Right lung (tissue), 10 donors: ENCODE data around the gene RHOA. TPM values are rescaled to one million over a fixed set of nuclear protein-coding genes. Genes with fewer than 3 reads are reported as not detected.

Experiments
- DNase-seq, 2 donors: peaks; one replicate each; pipeline ENCODE4 v3.0.0-alpha.2; 2013
- long read RNA-seq, 8 donors: transcript quantifications; one replicate each; lab custom pipeline, GENCODE V29; 2026
- polyA plus RNA-seq, 5 donors: library from polyadenylated mRNA; unstranded; fragments of 120-200 nt; gene quantifications; one replicate each; pipeline versions ENCODE4 v1.2.1 to v1.2.3, GENCODE V29; 2013; ENCODE audit warnings: inconsistent platforms in 1 of 5, low replicate concordance in 1 of 5; ENCODE audit not compliant: insufficient read length in 5 of 5, insufficient read depth in 1 of 5

The RHOA gene
- 100 to 1,000 TPM; 456 to 543 (median 472) TPM for polyA plus RNA-seq
- long read RNA-seq, donor 1, transcript RHOA-202 (5 exons, 2,031 nt): major isoform, 288 of 473 reads
- long read RNA-seq, donor 1, partial matches to known transcripts: 139 of 473 reads
- long read RNA-seq, donor 1, other reads (novel, unspliced or antisense): 44 of 473 reads
- long read RNA-seq, donor 2, transcript RHOA-202 (5 exons, 2,031 nt): major isoform, 151 of 185 reads
- long read RNA-seq, donor 2, partial matches to known transcripts: 15 of 185 reads
- long read RNA-seq, donor 2, other reads (novel, unspliced or antisense): 17 of 185 reads
- long read RNA-seq, donor 3, transcript RHOA-202 (5 exons, 2,031 nt): major isoform, 188 of 269 reads
- long read RNA-seq, donor 3, partial matches to known transcripts: 56 of 269 reads
- long read RNA-seq, donor 3, other reads (novel, unspliced or antisense): 19 of 269 reads
- long read RNA-seq, donor 4, transcript RHOA-202 (5 exons, 2,031 nt): major isoform, 125 of 171 reads
- long read RNA-seq, donor 4, partial matches to known transcripts: 45 of 171 reads
- long read RNA-seq, donor 4, other reads (novel, unspliced or antisense): 0 of 171 reads
- long read RNA-seq, donor 5, transcript RHOA-202 (5 exons, 2,031 nt): major isoform, 249 of 368 reads
- long read RNA-seq, donor 5, partial matches to known transcripts: 93 of 368 reads
- long read RNA-seq, donor 5, other reads (novel, unspliced or antisense): 25 of 368 reads
- long read RNA-seq, donor 6, transcript RHOA-202 (5 exons, 2,031 nt): major isoform, 251 of 325 reads
- long read RNA-seq, donor 6, partial matches to known transcripts: 38 of 325 reads
- long read RNA-seq, donor 6, other reads (novel, unspliced or antisense): 36 of 325 reads
- long read RNA-seq, donor 7, transcript RHOA-202 (5 exons, 2,031 nt): major isoform, 142 of 156 reads
- long read RNA-seq, donor 7, partial matches to known transcripts: 8 of 156 reads
- long read RNA-seq, donor 7, other reads (novel, unspliced or antisense): 6 of 156 reads
- long read RNA-seq, donor 8, transcript RHOA-202 (5 exons, 2,031 nt): major isoform, 100 of 114 reads
- long read RNA-seq, donor 8, partial matches to known transcripts: 6 of 114 reads
- long read RNA-seq, donor 8, other reads (novel, unspliced or antisense): 7 of 114 reads

DNA sequence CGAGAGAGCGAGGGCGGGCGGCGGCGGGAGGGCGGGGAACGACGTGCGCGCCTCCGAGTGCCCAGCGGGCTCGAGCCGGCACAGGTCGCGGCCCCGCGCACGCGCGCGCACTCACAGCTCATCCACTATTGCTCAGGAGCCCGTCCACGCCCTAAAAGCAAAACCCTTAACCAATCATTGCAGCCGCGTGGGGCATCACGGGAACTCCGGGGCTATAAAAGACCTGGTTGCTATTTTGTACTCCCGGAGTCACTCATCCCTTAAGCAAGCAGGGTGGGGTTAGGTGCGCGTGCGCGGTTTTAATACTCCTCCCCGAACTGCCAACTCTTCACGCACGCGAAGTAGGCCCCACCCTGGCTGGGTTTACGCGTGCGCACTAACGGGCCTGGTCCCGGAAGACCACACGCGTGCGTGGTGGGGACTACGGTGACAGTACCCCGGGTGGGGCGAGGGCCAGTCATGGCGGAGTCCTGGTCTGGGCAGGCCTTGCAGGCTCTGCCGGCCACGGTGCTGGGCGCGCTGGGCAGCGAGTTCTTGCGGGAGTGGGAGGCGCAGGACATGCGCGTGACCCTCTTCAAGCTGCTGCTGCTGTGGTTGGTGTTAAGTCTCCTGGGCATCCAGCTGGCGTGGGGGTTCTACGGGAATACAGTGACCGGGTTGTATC, at the start of gene RHOA, which contains the start of gene TCTA:
Gene RHOA, minus strand, starts transcription at position 9 of the 664 bp plus-strand sequence. CDS start 36,387 bp downstream, outside the sequence.
Gene TCTA, plus strand, starts transcription at position 456 of the 664 bp plus-strand sequence. Its CDS starts 4 bp downstream, at position 460.
- peak; percentile 99 to 100 for DNase-seq

DNA sequence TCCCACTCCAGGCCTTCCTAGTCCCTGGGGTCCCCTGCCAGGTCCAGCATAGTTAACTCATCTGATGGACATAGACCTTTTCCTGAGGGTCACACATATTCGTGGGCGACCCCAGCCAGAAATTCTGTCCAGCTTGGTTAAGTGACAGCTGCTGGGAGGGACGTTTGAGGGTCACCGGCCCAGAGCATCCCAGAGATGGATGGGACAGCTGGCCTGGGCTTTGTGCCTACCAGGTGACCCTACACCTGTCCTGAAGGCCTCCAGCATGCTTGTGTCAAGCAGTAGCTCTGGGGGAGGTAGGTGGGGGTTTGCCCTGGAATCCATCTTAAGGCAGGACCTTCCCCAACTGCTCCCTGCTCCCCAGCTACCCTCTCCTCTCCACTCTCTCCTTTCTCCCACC, 49.2 kb upstream of the RHOA start:
- DNase-seq: no peak

DNA sequence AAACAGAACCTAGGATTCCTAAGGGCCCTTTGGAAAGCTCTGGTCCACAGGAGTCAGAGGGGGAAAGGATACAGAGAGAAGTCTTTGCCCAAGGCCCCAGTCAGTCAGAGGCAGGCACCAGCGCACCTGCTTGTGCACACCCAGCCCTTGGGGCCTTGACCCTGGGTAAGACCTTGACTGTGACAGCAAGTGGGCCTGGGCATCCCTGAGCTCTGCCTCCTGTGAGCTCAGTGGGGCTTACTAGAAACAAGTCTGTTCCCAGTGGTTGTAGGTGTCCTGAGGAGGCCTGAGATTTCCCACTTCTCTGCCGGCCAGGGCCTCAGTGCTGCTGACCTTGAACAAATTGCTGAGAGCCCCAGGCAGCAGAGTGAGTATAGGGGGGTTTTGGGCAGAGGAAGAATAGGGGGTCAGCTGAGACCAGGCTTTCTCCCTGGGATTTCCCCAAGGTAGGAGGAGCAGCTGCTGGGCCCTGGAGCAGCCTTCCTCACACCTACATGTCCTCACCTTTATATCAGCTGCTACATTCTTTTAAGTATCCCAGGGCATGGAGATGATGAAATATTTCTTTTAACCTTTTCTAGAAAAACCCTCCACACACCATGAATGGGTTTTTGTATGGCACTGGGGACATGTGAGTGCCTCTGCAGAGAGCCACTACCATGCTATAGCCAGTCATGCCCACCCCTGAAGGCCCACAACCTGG, 48.6 kb upstream of the RHOA start:
- no peak for DNase-seq

DNA sequence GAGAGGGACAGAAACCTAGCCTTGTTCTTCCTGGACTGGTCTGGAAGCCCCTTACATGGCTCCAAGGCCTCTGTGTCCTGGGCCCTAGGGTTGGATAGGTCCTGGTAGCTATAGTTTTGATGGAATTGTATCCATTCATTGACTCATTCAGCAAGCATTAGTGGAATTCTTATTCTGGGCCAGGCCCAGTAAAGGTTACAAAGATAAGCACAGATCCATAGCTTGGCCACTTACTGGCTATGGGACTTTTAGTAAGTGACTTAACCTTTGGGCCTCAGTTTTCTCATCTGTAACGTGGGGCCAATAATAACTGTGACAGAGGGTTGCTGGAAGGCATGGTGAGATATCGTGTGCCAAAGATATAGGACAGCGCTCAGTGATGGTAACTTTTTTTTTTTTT, 44.7 kb upstream of the RHOA start:
- no peak for DNase-seq

DNA sequence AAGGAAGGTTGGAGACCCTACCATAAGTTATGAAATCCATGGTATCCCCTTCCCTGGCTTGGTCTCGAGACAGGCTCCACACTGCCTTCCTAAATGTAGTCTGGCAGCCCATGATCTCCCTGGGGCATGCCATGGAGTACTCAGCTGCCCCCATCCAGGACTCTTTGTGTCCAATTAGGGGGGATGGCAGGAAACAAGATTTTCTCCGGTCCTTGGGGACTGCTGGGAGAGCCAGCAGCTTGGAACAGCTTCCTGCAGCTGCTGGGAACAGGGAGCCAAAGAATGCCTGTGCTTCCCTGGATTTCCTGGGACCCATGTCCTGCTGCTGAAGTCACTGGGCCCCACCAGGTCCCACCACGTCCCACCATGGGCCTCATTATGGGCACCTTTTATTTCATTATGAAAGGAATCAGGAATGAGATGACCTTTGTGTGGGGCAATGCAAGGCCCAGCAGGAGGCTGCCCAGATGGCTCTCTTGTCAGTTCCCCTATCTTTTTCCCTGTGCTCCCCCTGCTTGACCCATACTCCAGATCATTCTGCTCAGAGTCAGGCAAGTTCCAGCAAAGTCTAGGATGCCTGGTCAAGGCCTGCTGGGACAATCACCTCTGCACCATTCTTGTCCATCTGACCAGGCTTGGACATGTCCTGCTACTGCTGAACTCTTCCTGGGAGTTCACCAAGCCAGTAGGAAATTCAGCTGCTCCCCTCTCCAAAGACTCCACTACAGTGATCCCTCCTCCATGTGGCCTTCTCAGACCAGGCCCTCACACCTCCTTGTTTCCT, 43.3 kb upstream of the RHOA start:
- no peak for DNase-seq

DNA sequence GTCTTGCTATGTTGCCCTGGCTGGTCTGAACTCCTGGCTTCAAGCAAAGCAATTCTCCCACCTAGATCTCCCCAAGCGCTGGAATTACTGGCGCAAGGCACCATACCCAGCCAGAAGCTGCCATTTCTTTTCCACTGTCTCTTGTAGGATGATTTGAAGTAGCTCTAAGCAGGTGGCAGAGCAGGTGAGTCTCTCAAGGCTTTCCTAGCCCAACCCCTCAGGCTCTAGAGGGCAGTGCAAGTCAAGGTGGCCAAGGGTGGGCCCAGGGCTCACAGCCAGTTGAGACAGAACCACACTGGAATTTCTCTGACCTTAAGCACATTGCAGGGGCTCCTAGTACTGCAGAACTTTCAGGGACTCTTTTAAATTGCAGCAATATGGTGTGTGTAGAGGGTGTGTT, 42.7 kb upstream of the RHOA start:
- DNase-seq: no peak

DNA sequence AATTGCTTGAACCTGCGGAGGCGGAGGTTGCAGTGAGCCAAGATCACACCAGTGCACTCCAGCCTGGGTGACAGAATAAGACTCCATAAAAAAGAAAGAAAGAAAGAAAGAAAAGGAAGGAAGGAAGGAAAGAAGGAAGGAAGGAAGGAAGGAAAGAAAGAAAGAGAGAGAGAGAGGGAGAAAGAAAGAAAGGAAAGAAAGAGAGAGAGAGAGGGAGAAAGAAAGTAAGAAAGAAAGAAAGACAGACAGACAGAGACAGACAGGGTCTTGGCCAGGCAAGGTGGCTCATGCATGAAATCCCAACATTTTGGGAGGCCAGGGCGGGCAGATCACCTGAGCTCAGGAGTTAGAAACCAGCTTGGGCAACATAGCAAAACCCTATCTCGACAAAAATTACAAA, 41.8 kb upstream of the RHOA start:
- DNase-seq: no peak

DNA sequence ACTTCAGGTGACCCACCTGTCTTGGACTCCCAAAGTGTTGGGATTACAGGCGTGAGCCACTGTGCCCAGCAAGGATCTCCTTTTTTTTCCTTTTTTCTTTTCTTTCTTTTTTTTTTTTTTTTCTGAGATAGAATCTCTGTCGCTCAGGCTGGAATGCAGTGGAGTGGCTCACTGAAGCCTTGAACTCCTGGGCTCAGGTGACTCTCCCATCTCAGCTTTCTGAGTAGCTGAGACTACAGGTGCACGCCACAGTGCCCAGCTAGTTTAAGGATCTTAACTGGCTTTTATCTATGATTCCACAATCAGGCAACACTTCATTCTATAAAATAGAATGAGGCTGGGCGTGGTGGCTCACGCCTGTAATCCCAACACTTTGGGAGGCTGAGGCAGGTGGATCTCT, 33.6 kb upstream of the RHOA start:
- no peak for DNase-seq

DNA sequence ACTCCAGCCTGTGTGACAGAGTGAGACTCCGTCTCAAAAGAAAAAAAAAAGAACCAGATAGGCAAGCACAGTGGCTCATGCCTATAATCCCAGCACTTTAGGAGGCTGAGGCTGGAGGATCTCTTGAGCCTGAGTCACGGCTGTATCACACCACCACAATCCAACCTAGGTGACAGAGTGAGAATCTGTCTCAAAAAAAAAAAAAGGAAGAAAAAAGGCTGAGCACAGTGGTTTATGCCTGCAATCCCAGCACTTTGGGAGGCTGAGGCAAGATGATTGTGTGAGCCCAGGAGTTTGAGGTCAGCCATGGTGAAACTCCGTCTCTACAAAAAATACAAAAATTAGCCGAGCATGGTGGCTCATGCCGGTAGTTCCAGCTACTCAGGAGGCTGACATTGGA, 23.0 kb upstream of the RHOA start:
- DNase-seq: no peak

DNA sequence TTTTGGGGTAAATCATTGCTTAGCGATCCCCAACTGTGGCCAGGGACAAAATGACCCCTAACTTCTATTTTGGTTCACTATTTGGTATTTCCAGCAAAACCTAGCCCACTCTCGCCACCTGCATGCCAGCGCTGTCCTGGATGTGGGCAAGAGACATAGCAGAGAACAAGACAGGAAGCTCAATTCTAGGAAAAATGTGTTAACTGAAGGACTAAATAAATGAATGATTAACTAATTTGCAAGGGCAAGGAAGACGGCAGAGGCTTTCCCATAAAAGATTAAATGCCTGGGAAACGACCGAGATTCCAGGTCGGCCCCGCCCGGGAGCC, 16.9 kb upstream of the RHOA start:
- no peak for DNase-seq

DNA sequence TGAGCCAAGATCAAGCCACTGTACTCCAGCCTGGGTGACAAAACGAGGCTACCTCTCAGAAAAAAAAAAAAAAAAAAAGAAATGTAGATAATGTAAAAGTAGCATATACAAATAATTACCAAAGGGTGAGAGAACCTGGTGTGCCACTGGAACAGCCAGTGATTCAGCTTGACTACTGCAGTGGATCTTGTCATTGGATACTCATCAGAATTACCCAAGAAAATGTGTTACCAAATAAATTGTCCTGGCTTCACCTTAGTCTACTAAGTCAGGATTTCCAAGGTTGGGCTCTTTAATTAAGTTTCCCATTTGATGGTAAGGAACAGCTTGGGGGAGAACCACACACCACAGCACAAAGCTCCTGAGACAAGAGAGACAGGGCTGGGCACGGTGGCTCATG, 15.8 kb upstream of the RHOA start:
- DNase-seq: no peak

DNA sequence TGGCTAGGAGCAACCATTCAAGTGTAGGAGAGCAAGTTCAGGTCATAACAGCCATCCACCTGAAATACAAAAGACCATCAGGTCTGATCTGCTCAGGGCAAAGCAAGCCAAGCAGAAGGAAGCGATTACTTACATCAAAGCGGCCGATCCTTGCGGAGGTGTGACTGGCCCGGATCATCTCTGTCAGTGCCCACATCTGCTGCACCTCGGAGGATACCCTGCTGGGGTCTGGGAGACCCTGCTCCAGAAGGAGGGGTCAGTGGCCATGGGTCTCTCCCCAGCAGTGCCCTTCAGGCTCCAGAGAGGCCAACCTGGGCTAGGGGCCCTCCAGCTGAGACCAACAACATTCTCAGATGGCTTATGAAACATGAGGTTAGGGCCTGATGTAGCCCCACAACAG, 13.0 kb upstream of the RHOA start:
- no peak for DNase-seq

DNA sequence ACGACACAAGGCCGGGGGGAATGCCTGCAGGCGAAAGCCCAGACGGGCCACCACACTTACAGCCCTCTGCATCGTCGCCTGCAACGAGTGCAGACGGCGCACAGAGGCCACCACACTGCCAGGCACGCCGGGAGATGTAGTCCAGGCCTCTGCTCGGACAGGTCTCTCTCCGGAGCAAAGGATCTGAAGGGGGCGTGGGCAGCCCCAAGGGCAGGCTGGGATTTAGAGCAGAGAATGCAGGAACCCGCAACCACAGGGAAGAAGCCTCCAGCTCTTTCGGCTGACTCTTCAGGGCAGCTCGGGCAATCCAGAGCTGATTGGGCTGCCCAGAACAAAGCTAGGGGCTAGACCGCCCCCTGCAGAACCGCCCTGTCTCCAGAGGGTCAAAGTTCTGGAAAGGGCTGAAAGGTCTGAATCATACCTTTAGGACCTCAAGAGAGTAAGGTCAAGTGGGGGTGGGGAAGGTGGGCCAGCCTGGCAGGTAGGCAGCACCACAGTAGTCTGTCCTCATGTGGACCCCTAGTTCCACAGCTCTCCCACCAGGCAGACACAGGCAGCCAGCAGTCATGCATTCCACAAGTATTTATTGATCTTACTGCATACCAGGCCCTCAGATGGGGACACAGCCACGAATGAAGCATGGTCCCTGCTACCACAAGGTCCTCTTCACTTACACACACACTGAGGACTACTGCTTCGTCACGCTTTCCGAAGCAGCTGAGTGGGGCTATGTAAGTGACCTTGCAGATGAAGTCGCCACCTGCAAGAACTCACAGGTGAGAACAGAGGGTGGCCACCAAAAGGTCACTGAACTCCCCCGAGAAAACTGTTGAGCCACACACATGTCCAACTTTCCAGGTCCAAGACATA, 10.8 kb upstream of the RHOA start, which contains the start of gene AMT:
Gene AMT, minus strand, starts transcription at position 95 of the 870 bp plus-strand sequence. Its CDS starts 23 bp downstream, at position 72.
- DNase-seq: no peak

DNA sequence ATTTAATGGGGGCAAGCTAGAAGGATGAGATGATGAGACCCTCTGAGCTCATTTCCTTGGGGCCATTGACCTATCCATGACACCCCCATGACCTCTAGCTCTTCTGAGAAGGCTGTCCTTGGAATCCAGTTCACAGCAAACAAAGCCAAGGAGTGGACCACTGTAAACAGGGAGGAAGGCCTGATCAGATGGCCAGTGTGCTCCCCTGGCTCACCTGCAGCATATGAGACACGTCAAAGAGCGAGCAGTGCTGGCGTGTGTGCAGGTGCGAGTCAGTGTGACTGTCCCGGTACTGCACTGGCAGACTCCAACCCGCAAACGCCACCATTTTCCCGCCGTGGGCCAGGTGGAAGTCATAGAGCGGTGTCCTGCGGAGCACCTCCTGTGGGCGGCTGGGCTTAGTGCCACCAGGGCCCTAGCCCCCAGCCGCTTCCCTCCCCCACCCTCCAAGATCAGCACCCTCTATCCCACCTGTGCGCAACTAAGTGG, 10.2 kb upstream of the RHOA start:
- DNase-seq: no peak

DNA sequence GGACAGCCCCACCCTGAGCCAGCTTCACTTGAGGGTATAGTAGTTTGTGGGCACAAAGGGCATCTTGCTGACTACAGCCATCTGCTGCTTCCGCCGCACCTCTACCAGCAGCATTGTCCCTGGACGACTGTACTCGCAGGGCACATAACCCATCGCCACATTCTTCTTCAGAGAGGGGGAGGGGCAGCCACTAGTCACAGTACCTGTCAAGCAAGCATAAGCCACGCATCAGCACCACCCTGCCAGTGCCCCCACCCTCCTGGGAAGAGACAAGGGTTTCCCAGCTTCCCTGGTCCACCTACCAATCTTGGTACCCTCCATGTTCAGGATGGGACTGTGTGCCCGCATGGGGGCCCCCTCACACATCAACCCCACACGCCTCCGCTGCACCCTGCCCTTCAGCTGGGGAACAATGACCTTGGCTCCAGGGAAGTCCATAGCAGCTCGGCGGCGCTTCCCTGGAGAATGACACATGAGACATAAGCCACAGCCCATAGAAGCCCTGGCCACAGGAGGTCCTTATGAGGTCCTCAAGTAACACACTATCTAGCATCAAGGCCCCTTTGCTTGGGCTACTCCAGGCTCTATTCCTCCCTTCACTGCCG, 5.8 kb upstream of the RHOA start:
- no peak for DNase-seq

DNA sequence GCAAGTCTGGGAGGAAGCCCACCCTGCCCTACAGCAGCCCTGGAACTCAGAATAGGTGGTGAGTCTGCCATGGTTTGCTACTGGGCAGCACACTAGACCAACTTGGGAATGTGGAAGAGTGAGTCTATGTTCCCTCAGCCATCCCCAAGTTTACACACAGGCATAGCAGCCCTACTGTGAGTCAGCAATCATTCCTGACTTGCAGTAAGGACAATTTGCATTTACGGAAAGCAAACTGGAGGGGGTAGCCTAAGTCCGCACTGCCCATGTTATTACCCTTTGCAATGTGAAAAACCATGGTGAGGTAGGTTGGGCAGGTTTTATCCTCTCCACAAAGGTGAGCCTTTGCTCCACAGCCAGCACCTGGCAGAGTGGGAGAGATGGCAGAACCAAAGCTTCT, 5.1 kb upstream of the RHOA start:
- DNase-seq: no peak

DNA sequence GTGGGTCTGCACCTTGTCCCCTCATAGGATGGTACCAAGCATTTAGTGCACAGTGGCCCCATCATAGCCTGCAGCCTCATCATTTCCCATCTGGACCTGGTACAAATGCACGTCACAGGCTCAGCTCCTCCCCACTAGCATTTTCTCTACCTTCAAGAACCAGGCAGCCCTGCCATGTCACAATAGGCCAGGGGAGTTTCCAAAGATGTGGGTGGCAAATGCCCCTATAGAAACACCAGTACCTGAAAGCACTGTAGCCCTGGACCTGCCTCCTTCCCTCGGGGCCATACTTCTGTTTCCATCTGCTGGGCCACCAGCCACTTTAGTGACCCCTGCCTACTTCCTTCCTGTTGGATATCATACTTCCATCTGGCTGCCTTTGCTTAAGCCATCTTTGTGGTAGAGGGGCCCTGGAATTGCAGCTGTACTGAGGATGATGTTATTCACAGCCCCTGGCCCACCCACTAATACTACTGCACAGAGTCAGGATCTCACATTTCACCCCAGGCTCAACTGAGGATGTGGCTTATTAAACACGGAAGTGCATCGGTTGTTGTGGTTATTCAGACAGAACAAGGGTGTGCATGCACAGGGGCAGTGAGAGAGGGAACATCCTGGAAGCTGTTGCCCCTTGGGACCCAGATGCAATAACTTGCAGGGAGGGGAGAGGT, 4.3 kb upstream of the RHOA start:
- DNase-seq: no peak

DNA sequence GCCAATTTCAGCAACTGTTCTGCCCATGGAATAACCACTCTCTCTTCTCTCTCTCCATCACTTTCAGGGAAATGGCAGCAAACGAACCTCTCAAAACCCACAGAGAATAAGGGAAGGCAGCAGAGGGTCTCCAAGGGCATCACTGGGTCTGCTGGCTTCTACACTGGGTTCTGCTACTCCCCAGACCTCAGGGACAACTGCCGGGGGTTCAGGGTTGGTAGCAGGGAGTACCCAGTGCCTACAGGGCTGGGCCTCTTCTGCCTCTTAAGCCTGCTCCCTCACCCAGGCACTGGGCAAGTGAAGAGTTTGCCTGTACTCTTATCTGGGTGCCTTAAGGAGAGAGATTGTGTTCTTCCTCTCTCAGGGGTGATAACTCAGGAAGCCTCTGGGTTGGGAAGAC, 3.0 kb upstream of the RHOA start:
- no peak for DNase-seq
